Mucosa of gallbladder (tissue), 1 donor: Measurements from ENCODE around the gene PALLD. TPM values are rescaled to one million over a fixed set of nuclear protein-coding genes. Genes with fewer than 3 reads are reported as not detected.
"Not testable (repeated sequence)": the region's sequence is repeated elsewhere in the genome, so short reads cannot be mapped to it uniquely, and the experiment has no call there.

Experiments used
- DNase-seq: peaks from one replicate; pipeline ENCODE4 v3.0.0-alpha.2; 2020; ENCODE audit warnings: low spot score
- total RNA-seq: library from RNA; stranded (reverse); gene quantifications from one replicate; pipeline ENCODE4 v1.2.1, GENCODE V29; 2021
- donor health status: DM: no; HTN: no; CAD: no.

PALLD gene
- total RNA-seq, 1 donor from 2014 or later: 250 TPM

GRCh38 chr4:168945291-168945690 lies 448.4 kb downstream of the PALLD start:
- DNase-seq: no peak

- DNase-seq: not testable (repeated sequence)
Measured at GRCh38 chr4:168952821-168953246, 456.0 kb downstream of the PALLD start.

DNA sequence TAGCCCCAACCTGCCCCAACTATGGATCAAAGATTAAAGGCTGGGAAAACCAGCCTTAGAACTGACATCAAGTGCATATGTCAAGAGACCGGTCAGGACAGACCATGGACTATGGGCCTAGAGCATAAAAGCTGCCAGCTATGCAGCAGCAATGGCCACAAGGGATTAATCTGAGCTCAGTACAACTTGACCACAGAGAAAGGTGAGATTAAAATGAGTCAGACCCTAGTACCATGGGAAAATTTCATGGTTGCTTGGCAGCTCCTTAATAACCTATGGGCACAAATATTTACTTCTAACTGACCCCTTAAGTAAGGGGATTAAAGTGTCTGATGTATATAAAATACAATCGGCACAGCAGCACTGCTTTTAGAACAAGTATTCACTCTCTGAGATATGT lies 458.8 kb downstream of the PALLD start:
- DNase-seq: no peak

- DNase-seq: no peak
Measured at GRCh38 chr4:168960716-168961115, 463.9 kb downstream of the PALLD start.

- no peak for DNase-seq
Measured at GRCh38 chr4:168972596-168972995, 475.7 kb downstream of the PALLD start.

Other genes starting within 250 kb of the PALLD start
- 19.6 TPM for gene DDX60, start 178.3 kb upstream of the PALLD start, total RNA-seq
- 16.2 TPM for gene DDX60L, start 16.6 kb upstream of the PALLD start, total RNA-seq